KMS-11 (cell line): ENCODE data around the gene IVD.

Source experiments
- H2AFZ ChIP-seq: fragments of 200-600 bp; sonication (generic); 2 replicates; pipeline ENCODE4 v1.6.1; 2016; ENCODE audit warnings: antibody characterized with exemption, mixed run types, low read depth
- H3K27ac ChIP-seq: fragments of 200-600 bp; sonication (generic); 2 replicates; pipeline ENCODE4 v1.6.1; 2016; ENCODE audit warnings: mild to moderate bottlenecking, mixed run types
- H3K27me3 ChIP-seq: fragments of 200-600 bp; sonication (generic); 2 replicates; pipeline ENCODE4 v1.6.1; 2017; ENCODE audit warnings: mild to moderate bottlenecking, low read depth, mixed run types, moderate library complexity; ENCODE audit not compliant: insufficient read depth
- H3K36me3 ChIP-seq: fragments of 200-600 bp; sonication (generic); 2 replicates; pipeline ENCODE4 v1.6.1; 2017; ENCODE audit warnings: mild to moderate bottlenecking, mixed run types; ENCODE audit not compliant: insufficient read depth
- H3K4me1 ChIP-seq: fragments of 200-600 bp; sonication (generic); 2 replicates; pipeline ENCODE4 v1.6.1; 2016; ENCODE audit warnings: mild to moderate bottlenecking, low read depth, mixed run types; ENCODE audit not compliant: poor library complexity, severe bottlenecking
- H3K4me2 ChIP-seq: fragments of 200-600 bp; sonication (generic); 2 replicates; pipeline ENCODE4 v1.7.0; 2016; ENCODE audit warnings: mild to moderate bottlenecking, mixed run types
- H3K4me3 ChIP-seq: fragments of 200-600 bp; sonication (generic); IDR thresholded peaks from 2 replicates; pipeline ENCODE4 v1.6.1; 2017; ENCODE audit warnings: low read depth, low read length, mixed read lengths; ENCODE audit not compliant: insufficient read depth
- H3K79me2 ChIP-seq: fragments of 200-600 bp; sonication (generic); 2 replicates; pipeline ENCODE4 v1.6.1; 2016; ENCODE audit warnings: low read depth, mixed run types; ENCODE audit not compliant: insufficient read depth
- H3K9ac ChIP-seq: fragments of 200-600 bp; sonication (generic); 2 replicates; pipeline ENCODE4 v1.6.1; 2016; ENCODE audit warnings: mild to moderate bottlenecking, mixed run types
- H4K20me1 ChIP-seq: fragments of 200-600 bp; sonication (generic); 2 replicates; pipeline ENCODE4 v1.6.1; 2016; ENCODE audit warnings: mild to moderate bottlenecking, mixed run types; ENCODE audit not compliant: insufficient read depth
- TF ChIP-seq, protein P1 (sequence below): fragments of 200-600 bp; sonication (generic); conservative IDR thresholded peaks from 2 replicates; pipeline ENCODE4 v1.6.1; 2017; ENCODE audit warnings: low read depth, mild to moderate bottlenecking, antibody characterized with exemption, low read length, moderate library complexity, mixed read lengths

The IVD gene

DNA sequence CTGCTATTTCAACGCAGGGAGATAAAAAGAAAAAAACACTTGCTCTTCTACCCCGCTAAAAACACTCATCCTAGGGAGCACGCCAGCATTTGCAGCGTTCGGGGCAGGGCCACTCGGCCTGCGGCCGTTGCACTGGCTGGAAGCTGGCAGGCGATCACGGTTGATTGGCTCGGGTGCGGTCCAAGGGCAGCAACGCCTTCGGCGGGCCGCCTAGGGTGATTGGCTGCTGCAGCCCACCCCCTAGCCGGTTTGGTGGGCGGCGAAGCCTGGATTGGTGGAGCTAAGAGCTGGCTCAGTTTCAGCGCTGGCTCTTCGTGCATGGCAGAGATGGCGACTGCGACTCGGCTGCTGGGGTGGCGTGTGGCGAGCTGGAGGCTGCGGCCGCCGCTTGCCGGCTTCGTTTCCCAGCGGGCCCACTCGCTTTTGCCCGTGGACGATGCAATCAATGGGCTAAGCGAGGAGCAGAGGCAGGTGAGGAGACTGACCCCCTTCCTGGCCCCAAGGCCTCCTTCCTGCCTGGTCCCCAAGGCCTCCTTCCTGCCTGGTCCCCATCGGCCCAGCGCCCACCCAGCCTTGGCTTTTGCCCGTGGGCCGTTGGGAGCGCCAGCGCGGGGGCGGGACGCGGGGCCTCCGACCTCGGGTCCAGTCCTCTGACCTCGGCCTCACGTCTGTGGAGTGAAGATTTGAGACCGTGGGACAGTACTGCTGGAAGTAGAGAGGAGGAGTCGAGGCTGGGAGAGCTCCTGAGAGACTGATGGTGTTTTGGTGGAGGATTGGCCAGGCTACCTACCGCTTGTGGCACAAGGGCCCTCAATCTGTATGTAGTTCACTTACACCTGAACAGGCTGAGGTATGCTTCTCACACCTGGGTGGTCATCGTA, at the start of gene IVD:
Gene IVD (plus strand): TSS at position 295 of the 881 bp plus-strand sequence. CDS start 33 bp downstream, at position 328.
- Histone ChIP-seq H3K27me3 (no peaks in the 10 kb centered on the region), H3K36me3 (no peaks in the 10 kb centered on the region), H3K4me3 (no peak within 1 kb of the TSS), H3K4me1 (peaks cover 34% of the 10 kb centered on the region), H3K9ac (no peak within 1 kb of the TSS), H3K27ac (no peak within 1 kb of the TSS), H2AFZ (no peak within 1 kb of the TSS), H4K20me1 (no peaks in the 10 kb centered on the region), H3K79me2 (no peaks in the 10 kb centered on the region), H3K4me2 (no peak within 1 kb of the TSS)
- TF ChIP-seq, protein P1, sequence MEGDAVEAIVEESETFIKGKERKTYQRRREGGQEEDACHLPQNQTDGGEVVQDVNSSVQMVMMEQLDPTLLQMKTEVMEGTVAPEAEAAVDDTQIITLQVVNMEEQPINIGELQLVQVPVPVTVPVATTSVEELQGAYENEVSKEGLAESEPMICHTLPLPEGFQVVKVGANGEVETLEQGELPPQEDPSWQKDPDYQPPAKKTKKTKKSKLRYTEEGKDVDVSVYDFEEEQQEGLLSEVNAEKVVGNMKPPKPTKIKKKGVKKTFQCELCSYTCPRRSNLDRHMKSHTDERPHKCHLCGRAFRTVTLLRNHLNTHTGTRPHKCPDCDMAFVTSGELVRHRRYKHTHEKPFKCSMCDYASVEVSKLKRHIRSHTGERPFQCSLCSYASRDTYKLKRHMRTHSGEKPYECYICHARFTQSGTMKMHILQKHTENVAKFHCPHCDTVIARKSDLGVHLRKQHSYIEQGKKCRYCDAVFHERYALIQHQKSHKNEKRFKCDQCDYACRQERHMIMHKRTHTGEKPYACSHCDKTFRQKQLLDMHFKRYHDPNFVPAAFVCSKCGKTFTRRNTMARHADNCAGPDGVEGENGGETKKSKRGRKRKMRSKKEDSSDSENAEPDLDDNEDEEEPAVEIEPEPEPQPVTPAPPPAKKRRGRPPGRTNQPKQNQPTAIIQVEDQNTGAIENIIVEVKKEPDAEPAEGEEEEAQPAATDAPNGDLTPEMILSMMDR, result no peak

DNA sequence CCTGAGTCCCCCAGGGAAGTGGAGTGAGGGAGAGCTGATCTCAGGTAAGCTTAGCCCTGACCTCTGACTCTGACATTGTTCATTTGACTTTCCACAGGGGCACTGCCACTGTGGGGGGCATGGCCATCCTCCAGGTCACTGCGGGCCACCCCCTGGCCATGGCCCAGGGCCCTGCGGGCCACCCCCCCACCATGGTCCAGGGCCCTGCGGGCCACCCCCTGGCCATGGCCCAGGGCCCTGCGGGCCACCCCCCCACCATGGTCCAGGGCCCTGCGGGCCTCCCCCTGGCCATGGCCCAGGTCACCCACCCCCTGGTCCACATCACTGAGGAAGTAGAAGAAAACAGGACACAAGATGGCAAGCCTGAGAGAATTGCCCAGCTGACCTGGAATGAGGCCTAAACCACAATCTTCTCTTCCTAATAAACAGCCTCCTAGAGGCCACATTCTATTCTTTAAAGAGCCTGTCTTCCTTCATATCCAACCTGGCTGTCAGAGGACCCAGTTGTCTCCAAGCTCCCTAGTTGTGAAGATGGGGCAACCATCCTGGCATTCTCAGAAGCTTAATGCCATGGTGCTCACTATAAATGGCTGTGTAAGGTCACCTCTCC, 49.5 kb upstream of the IVD start:
- no peak overlapping the region for H3K4me2 ChIP-seq
- no peak overlapping the region for H2AFZ ChIP-seq
- H3K4me1 ChIP-seq, result peaks cover 7% of the 10 kb centered on the region
- H3K9ac ChIP-seq, result no peak overlapping the region
- H3K27ac ChIP-seq, result no peak overlapping the region
- no peak overlapping the region for H3K4me3 ChIP-seq
- H3K79me2 ChIP-seq, result no peaks in the 10 kb centered on the region
- H3K27me3 ChIP-seq, result peaks cover 21% of the 10 kb centered on the region
- H3K36me3 ChIP-seq, result no peaks in the 10 kb centered on the region
- H4K20me1 ChIP-seq, result no peaks in the 10 kb centered on the region
- TF ChIP-seq, protein P1, result no peak

DNA sequence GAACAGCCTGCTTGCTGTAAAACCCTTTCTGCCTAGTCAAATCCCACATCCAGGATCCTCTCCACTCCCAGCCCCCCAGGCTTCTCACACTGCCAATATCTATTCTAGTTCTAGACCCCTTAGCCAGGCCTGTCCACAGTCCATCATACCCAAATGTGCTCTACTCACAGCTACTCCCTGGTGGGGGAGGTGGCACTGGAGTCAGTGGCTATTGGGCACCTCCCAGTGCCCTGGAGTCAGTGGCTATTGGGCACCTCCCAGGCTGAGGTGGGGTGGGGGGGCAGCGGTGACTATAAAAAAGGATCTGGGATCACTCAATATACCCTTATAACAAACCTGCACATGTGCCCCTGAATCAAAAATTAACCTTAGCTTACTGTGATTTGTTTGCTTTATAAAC, 48.3 kb upstream of the IVD start:
- TF ChIP-seq, protein P1, result no peak
- H3K4me1 ChIP-seq, result peaks cover 7% of the 10 kb centered on the region
- H2AFZ ChIP-seq, result peak overlapping the region; percentile 98
- peak overlapping the region; percentile 100; the same call in 1 of the 2 replicates for H3K4me2 ChIP-seq
- no peak overlapping the region for H3K9ac ChIP-seq
- H3K36me3 ChIP-seq, result no peaks in the 10 kb centered on the region
- no peak overlapping the region for H3K4me3 ChIP-seq
- no peaks in the 10 kb centered on the region for H3K79me2 ChIP-seq
- no peak overlapping the region for H3K27ac ChIP-seq
- H4K20me1 ChIP-seq, result no peaks in the 10 kb centered on the region
- H3K27me3 ChIP-seq, result peaks cover 22% of the 10 kb centered on the region

DNA sequence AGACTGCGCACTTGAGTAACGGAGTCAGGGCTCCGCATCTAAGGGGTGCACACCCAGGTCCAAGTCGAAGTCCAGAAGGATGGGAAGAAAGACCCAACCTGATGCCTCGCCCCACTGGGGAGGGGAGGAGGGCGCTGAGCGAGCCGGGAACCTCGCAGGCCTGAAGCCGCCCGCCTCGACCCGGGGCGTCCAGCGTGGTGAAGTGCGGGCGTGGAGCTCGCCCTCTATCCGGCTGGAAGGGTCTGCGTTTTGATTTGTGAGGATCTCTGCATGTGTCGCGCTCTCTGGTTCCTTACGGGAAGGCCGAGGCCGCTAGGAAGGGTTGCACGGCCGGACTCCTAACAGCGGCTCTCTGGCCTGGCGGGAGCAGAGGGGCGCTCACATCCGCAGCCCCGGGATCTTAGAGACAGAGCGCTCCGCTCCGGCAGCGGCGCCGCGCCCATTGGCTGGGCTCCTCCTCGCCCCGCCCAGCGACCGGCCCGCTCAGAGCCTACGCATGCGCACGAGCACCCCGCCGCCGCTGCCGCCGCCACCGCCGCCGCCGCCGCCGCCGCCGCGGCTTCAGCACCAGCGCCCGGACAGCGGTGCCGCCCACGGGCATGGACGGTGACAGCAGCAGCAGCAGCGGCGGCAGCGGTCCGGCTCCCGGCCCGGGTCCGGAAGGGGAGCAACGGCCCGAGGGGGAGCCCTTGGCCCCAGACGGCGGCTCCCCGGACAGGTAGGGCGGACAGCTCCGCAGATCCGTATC, 47.7 kb upstream of the IVD start, which contains the start of gene DISP2:
Gene DISP2 (plus strand): TSS at position 497 of the 748 bp plus-strand sequence. CDS start 103 bp downstream, at position 600.
- no peaks in the 10 kb centered on the region for H4K20me1 ChIP-seq
- no peaks in the 10 kb centered on the region for H3K36me3 ChIP-seq
- H3K4me2 ChIP-seq, result peak within 1 kb of the TSS; percentile 100
- no peak within 1 kb of the TSS for H3K9ac ChIP-seq
- no peaks in the 10 kb centered on the region for H3K79me2 ChIP-seq
- peaks cover 24% of the 10 kb centered on the region for H3K27me3 ChIP-seq
- H3K4me1 ChIP-seq, result peaks cover 7% of the 10 kb centered on the region
- no peak within 1 kb of the TSS for H3K27ac ChIP-seq
- peak within 1 kb of the TSS; percentile 98 for H2AFZ ChIP-seq
- H3K4me3 ChIP-seq, result no peak within 1 kb of the TSS
- TF ChIP-seq, protein P1, result no peak
